D721Med (cell line): Measurements from ENCODE around the gene CARS1.

Experiments used
- DNase-seq: peaks from one replicate; pipeline ENCODE4 v3.0.0; 2011; ENCODE audit warnings: low spot score; ENCODE audit not compliant: insufficient read length
- FAIRE-seq: peaks from 2 replicates; lab custom pipeline; 2011; peaks lifted over from hg19 to GRCh38; lab: Jason Lieb, UNC
- TF ChIP-seq, protein P1 (sequence below): IDR thresholded peaks from 2 replicates; pipeline ENCODE4 v1.5.1; 2012; ENCODE audit warnings: mild to moderate bottlenecking, control low read depth; ENCODE audit not compliant: insufficient read depth; ENCODE audit errors: missing control alignments

Gene CARS1

DNA sequence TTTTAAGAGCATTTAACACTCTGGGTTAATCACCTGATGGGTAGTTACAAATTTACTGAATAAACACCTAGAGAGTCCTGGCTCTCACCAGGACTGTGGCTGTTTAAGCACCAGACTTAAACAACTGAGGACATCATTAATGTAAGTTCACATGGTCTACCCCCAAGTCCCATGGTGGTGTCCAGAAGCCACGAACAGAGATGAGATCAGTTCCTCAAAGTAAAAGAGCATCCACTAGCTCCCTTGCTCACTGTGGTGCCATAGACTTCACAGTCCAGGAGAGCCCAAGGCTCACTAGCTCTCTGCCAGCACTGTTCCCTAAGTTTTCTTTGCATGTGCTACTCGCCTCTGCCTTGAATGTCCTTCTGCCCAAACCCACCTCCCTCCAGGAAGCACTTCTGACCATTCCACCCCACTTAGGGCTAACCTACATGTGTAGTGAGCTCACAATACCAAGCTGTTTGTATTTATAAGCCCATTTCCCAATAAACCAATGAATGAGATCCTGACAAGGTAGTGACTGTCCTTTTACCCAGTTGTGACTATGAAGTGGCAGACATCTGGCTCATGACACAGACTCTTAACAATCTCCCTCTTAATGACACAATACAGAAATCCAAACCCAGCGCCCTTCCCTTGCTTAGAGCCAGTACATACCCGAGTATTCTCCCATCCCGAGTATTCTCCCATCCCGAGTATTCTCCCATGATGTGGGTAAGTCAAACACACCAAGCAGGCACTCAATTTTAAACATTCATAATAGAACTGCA, 80.7 kb downstream of the CARS1 start:
- TF ChIP-seq, protein P1, sequence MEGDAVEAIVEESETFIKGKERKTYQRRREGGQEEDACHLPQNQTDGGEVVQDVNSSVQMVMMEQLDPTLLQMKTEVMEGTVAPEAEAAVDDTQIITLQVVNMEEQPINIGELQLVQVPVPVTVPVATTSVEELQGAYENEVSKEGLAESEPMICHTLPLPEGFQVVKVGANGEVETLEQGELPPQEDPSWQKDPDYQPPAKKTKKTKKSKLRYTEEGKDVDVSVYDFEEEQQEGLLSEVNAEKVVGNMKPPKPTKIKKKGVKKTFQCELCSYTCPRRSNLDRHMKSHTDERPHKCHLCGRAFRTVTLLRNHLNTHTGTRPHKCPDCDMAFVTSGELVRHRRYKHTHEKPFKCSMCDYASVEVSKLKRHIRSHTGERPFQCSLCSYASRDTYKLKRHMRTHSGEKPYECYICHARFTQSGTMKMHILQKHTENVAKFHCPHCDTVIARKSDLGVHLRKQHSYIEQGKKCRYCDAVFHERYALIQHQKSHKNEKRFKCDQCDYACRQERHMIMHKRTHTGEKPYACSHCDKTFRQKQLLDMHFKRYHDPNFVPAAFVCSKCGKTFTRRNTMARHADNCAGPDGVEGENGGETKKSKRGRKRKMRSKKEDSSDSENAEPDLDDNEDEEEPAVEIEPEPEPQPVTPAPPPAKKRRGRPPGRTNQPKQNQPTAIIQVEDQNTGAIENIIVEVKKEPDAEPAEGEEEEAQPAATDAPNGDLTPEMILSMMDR = no peak
- FAIRE-seq (no peak), DNase-seq (no peak)

DNA sequence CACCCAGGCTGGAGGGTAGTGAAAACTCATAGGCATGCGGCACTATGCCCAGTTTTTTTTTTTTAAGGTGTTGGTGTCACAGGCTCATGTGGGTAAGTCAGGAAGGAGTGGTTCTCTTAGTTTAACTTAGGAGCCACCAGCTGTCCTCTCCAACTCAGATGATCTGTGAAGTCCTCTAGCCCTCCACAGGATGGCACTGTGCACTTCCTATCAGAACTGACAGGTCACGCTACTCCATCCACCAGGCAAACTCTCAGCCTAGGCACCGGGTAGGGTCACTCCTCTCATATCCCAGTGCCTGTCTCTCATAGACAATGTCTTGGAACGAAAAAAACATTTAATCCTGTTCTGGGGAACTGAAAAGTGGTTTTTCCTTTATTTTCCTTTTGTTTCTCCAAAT, 81.6 kb downstream of the CARS1 start:
- FAIRE-seq (no peak), DNase-seq (no peak)
- TF ChIP-seq, protein P1 = peak; percentile 37

DNA sequence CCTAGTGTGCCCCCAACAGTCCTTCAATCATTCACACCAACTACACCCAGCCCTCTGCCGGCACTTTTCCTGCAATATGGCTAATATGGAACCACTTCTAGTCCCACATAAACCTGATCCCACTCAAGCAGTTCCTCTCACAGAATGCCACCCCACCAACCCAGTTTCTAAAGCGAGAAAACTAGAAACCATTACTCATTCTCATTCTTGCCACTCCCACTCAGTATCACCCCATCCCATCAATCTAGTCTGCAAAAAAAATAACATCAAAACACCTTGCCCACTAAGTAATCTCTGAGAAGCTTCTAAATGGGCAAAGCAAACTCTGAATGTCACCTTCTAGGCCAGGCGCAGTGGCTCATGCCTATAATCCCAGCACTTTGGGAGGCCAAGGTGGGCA, 83.0 kb downstream of the CARS1 start:
- FAIRE-seq (no peak), DNase-seq (no peak)
- TF ChIP-seq, protein P1 = no peak

DNA sequence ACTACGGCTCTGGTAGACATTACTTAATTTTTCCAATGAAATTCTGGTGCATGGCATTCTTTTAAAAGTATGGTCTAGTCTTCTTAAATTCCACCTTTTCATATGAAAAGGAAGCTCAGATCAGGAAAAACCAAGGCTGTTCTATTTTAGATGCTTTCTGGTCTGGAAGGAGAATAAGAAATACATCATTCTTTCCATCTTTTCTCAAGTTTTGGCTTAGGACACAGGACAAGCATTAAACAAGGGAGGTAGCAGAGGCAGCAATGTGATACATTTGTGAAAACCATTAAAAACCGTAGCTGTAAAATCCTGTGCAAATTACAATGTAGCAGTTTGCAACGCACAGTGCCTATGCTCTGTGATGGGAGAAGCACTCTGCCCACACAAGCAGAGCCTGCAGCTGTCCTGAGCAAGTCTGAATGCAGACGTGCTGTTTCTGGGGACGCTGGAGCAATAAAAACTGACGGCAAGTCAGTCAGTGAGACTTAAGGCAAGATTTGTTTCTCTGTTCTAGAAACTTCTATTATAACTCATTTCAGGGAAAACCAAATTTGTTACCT, 88.8 kb downstream of the CARS1 start:
- FAIRE-seq (no peak), DNase-seq (no peak)
- TF ChIP-seq, protein P1 = no peak

DNA sequence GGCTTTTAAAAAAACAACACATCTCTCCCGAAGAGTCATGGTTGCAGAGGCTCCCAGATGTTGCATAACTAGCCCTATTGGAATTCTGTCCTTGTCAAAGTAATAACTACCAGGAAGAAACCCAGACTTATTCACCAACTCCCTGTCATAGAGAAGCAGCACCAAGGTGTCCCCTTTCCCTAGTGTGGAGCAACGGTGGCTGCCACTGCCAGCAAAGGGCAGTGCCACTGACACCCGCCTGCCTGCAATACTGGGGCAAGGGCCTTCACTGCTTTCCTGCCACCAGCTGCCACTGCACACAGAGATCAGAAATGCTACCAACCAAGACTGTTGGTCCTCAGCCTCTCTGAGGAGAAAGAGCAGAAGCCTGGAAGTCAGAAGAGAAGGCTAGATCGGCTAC, 92.4 kb downstream of the CARS1 start:
- TF ChIP-seq, protein P1 = no peak
- FAIRE-seq (no peak), DNase-seq (no peak)

DNA sequence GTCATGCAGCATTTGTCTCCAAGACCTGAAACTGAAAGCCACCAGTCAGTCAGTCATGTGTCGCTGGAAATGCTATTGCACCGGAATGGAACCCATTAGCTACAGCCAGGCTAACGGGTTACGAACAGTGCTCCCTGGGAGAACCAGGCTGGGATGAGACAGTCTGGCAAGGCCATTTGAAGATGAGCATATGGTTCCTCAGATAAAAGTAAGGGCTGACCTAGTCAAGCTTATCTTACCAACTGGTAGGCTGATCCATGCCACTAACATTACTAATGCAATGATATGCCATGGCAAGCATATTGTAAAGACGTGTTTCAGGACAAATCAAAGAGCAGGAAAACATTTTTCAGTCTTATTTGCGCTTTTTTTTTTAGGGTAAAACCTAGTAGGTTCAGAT, 93.5 kb downstream of the CARS1 start:
- TF ChIP-seq, protein P1 = no peak
- FAIRE-seq = no peak

DNA sequence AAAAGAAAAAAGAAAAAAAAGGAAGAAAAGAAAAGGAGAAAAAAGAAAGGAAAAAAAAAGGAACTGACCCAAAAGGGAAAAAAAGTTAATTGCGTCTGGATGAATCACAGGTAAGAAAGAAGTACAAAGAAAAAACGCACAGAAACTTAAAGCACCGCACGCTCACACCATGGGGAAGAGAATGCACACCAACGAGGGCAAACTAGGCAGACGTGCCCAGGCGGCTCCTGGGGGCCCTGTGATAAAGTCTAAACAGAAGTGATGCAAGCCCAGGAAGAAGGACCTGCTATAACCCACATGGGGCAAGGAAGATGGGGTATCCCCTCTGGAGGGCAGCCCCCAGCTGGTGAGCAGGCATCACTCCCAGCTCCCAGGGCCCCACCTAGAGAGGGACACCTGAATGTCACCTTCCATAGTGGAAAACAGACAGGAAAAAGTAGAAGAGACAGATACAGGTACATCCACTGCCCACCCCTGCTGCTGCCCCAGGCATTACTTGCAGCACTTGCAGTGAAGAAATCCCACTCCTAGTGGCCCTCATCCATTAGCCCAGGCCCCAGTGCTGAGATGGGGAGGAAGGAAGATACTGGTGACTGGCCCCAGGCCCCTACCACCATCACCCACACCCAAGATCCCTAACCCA, 94.0 kb downstream of the CARS1 start:
- DNase-seq = no peak
- TF ChIP-seq, protein P1 = no peak
- no peak for FAIRE-seq

More for the DNA sequence above, 93.5 kb downstream of the CARS1 start:
- DNase-seq = no peak
